Effector memory CD4-positive, alpha-beta T cell (primary cell): ENCODE results near the gene NOLC1.
"Not testable (repeated sequence)": the region's sequence is repeated elsewhere in the genome, so short reads cannot be mapped to it uniquely, and the experiment has no call there.

ENCODE experiments used
- DNase-seq, 3 donors: peaks; one replicate each; pipeline ENCODE4 v3.0.0-alpha.2; 2020
- H3K27ac ChIP-seq: 2 replicates; pipeline ENCODE4 v1.7.0; 2013; ENCODE audit warnings: mild to moderate bottlenecking, low read length, moderate library complexity; ENCODE audit not compliant: insufficient read depth, poor library complexity, severe bottlenecking
- H3K27me3 ChIP-seq: replicated peaks from 2 replicates; pipeline ENCODE4 v1.7.0; 2013; ENCODE audit warnings: mild to moderate bottlenecking, low read length; ENCODE audit not compliant: insufficient read depth, control insufficient read depth, poor library complexity, severe bottlenecking
- H3K36me3 ChIP-seq: 2 replicates; pipeline ENCODE4 v1.7.0; 2013; ENCODE audit warnings: mild to moderate bottlenecking, low read length, moderate library complexity; ENCODE audit not compliant: control insufficient read depth, insufficient read depth
- H3K4me1 ChIP-seq: 2 replicates; pipeline ENCODE4 v1.7.0; 2013; ENCODE audit warnings: low read length, mild to moderate bottlenecking; ENCODE audit not compliant: control insufficient read depth, insufficient read depth, poor library complexity, severe bottlenecking
- H3K4me3 ChIP-seq: 2 replicates; pipeline ENCODE4 v1.7.0; 2013; ENCODE audit warnings: low read length, low read depth, mild to moderate bottlenecking; ENCODE audit not compliant: insufficient read depth, poor library complexity, severe bottlenecking
- H3K9me3 ChIP-seq: 2 replicates; pipeline ENCODE4 v1.7.0; 2013; ENCODE audit warnings: mild to moderate bottlenecking, low read length, moderate library complexity; ENCODE audit not compliant: control insufficient read depth

NOLC1 gene

DNA sequence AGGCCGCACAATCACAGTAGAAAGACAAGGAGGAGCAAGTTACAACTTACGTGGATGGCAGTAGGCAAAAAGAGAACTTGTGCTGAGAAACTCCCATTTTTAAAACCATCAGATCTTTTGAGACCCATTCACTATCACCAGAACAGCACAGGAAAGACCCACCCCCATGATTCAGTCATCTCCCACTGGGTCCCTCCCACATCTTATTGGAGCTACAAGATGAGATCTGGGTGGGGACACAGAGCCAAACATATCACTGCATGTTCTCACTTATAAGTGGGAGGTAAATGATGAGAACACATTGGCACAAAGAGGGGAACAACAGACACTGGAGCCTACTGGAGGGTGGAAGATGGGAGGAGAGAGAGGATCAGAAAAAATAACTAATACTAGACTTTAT, 32.4 kb downstream of the NOLC1 start:
- H3K27me3 ChIP-seq = no peaks in the 10 kb centered on the region
- H3K4me3 ChIP-seq = no peak overlapping the region
- no peak for DNase-seq
- H3K4me1 ChIP-seq = peaks cover 10% of the 10 kb centered on the region
- no peaks in the 10 kb centered on the region for H3K9me3 ChIP-seq
- no peak overlapping the region for H3K27ac ChIP-seq
- H3K36me3 ChIP-seq = no peaks in the 10 kb centered on the region

DNA sequence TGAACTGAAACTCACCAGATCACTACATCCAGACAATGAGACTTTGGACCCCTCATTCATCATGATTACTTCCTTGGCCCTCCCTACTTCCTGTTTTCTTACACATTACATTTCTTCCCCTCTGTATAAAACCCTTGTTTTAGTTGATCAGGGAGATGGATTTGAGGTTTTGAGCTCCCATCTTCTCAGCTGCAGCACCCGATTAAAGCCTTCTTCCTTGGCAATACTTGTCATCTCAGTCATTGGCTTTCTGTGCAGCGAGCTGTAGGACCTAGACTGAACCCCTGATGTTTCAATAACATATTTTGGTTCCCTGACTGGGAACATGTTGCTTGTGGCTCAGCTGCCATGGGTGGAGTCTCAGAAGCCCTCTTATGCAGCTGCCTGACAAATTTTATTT, 33.1 kb downstream of the NOLC1 start:
- H3K27ac ChIP-seq = no peak overlapping the region
- no peak overlapping the region for H3K4me3 ChIP-seq
- DNase-seq = no peak
- H3K36me3 ChIP-seq = no peaks in the 10 kb centered on the region
- H3K9me3 ChIP-seq = no peaks in the 10 kb centered on the region
- H3K27me3 ChIP-seq = no peaks in the 10 kb centered on the region
- H3K4me1 ChIP-seq = peaks cover 10% of the 10 kb centered on the region

DNA sequence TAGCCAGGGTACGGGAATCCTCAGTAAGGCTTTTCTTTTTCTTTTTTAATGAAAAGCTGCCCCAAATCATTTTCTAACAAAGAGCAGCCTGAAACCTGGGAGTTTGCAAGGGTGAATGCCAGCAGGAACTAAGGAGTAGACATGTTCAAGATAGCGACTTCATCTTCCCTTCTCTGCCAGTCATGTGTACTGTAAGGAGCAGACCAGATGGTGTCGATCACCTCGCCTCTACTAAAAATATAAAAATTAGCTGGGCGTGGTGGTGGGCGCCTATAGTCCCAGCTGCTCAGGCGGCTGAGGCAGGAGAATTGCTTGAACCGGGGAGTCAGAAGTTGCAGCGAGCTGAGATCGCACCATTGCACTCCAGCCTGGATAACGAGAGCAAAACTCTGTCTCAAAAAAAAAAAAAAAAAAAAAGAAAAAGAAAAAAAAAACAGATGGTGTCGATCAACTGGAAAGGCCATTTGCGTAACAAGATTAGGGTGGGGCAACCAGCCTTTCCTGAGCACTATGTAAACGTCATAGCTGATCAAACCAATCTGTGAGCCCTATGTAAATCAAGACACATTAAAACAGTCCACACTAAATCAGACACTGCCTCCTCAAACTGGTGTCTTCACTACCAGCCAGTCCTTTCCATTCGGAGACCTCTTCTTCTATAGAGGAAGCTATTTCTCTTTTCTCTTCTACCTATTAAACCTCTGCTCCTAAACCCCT, 33.8 kb downstream of the NOLC1 start:
- Histone ChIP-seq H3K36me3 (no peaks in the 10 kb centered on the region), H3K4me3 (no peak overlapping the region), H3K4me1 (peaks cover 10% of the 10 kb centered on the region), H3K27ac (no peak overlapping the region), H3K9me3 (no peaks in the 10 kb centered on the region), H3K27me3 (no peaks in the 10 kb centered on the region)
- no peak for DNase-seq

DNA sequence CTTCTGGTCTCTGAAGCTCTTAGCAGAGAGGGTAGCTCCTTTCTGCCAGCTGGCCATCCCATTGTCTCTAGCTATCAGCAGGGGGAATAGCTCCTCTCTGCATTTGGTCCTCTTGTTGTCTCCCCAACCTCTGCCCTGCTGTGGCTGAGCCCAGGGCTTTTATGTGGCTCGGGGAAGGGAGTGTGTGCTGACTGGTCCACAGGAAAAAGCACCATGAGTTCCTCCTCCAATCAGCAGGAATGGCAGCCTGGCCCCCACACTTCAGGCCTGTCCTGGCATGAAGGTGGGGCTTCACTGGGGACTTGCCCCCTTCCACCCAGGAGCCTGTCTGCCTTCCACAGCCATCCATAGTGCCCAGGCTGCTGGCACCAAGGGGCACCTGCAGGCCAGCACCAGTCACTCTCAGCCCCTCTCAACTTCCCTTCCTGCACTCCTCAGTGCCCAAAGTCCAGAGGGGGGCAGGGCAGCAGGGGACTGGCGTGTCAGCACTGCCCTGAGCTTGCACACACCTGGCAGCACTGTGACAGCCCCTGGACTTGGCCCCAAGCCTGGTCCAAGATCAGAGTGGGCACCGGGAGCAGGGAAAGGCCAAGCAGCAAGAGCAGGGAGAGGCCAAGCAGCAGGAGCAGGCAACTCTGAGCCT, 36.2 kb downstream of the NOLC1 start:
- DNase-seq = no peak
- peaks cover 10% of the 10 kb centered on the region for H3K4me1 ChIP-seq
- H3K36me3 ChIP-seq = no peaks in the 10 kb centered on the region
- no peaks in the 10 kb centered on the region for H3K9me3 ChIP-seq
- no peak overlapping the region for H3K4me3 ChIP-seq
- H3K27me3 ChIP-seq = no peaks in the 10 kb centered on the region
- H3K27ac ChIP-seq = no peak overlapping the region

DNA sequence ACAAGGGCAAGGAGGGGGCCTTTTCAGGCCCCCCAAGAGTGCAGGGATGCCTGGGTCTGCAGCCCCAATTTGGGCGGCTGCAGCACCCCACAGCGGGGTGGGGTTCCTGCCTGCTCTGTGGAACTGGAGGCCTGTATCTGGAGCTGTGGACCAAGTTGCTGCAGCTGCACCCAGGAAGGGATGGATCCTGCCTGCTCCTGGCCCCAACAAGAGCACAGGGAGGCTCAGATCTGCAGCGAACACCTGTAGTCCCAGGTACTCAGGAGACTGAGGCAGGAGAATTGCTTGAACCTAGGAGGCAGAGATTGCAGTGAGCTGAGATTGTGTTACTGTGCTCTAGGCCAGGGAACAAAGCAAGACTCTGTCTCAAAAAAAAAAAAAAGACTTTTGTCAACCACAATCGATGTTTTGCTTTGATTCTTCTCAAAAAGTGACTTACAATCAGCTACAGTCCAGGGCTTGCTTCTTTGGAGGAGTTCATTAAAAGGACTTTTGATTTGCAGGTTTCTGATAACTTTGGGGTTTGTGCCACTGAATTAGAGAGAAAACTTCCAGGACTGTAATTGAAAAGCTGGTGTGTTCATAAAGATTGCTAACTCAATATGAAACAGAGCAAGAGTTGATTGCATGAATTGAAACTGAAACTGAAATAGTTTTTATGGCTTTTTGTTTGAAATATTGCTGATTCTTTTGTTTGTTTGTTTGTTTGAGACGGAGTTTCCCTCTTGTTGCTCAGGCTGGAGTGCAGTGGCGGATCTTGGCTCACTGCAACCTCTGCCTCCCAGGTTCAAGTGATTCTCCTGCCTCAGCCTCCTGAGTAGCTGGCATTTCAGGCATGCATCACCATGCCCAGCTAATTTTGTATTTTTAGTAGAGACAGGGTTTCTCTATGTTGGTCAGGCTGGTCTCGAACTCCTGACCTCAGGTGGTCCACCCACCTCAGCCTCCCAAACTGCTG, 37.0 kb downstream of the NOLC1 start:
- H3K27ac ChIP-seq = peak overlapping the region; percentile 28
- H3K4me3 ChIP-seq, H3K9me3 ChIP-seq, H3K36me3 ChIP-seq, H3K4me1 ChIP-seq, H3K27me3 ChIP-seq: not testable (repeated sequence)
- peak in 1 of 3 donors; percentile 5 for DNase-seq

DNA sequence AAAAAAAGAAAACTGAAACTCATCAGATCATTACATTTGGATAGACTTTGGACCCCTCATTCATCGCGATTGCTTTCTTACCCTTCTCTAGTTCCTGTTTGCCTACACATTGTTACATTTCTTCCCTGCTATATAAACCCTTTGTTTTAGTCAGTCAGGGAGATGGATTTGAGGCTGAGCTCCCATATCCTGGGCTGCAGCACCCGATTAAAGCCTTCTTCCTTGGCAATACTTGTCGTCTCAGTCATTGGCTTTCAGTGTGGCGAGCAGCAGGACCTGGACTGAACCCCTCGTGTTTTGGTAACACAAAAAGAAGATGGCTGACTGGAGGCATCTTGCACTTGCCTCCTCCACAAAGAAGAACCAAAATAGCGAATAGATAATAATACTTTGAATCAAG, 39.8 kb downstream of the NOLC1 start:
- DNase-seq = no peak
- Histone ChIP-seq H3K27me3 (no peaks in the 10 kb centered on the region), H3K4me1 (peaks cover 10% of the 10 kb centered on the region), H3K9me3 (no peaks in the 10 kb centered on the region), H3K27ac (no peak overlapping the region), H3K36me3 (no peaks in the 10 kb centered on the region), H3K4me3 (no peak overlapping the region)

DNA sequence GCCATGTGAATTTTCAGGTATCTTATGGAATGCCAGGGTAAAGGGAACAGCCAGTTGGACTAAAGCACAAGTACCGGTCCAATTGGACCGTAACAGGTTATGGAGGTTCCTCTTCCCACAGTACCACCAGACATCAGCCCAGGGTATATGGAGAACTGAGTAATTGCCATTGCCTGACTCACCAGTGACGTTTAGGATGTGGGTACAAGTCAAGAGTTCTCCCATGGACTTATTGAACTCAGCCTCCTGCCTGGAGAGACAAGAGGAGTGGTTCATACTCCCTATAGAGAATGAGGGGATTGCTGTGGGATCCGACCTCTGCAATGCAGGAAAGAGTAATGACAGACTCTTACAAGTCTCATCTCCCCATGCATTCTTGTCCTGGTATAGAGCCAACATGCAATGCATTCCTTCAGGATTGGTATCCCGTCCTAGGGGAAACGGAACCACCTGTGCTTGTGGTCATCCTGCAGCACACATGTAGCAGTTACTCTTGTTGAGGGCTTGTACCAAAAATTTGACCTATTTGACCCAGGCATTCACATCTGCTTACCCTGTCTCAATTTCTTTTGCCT, 43.2 kb downstream of the NOLC1 start:
- H3K4me1 ChIP-seq = no peaks in the 10 kb centered on the region
- H3K27me3 ChIP-seq = no peaks in the 10 kb centered on the region
- no peak for DNase-seq
- no peaks in the 10 kb centered on the region for H3K36me3 ChIP-seq
- H3K9me3 ChIP-seq = no peaks in the 10 kb centered on the region
- H3K4me3 ChIP-seq = no peak overlapping the region
- no peak overlapping the region for H3K27ac ChIP-seq

DNA sequence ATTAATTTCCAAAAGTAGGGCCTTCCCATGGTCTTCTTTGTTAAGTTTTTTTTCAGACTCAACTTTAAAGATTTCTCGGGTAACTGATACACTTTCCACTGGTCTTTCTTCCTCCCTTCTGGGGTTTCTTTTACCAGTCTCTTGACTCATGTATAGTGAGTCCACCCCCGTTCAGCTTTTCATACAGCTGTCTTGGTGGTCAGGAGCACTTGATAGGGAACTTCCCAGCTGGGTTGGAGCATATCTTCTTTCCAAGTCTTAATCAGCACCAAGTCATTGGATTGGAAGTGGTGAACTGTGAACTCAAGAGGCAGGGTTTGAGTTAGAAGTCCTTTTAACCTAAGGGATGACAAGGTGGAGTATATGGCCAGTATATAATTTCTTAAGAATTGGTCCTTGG, 44.7 kb downstream of the NOLC1 start:
- no peak for DNase-seq
- Histone ChIP-seq H3K36me3 (no peaks in the 10 kb centered on the region), H3K27me3 (no peaks in the 10 kb centered on the region), H3K4me3 (no peak overlapping the region), H3K27ac (no peak overlapping the region), H3K4me1 (no peaks in the 10 kb centered on the region), H3K9me3 (no peaks in the 10 kb centered on the region)

DNA sequence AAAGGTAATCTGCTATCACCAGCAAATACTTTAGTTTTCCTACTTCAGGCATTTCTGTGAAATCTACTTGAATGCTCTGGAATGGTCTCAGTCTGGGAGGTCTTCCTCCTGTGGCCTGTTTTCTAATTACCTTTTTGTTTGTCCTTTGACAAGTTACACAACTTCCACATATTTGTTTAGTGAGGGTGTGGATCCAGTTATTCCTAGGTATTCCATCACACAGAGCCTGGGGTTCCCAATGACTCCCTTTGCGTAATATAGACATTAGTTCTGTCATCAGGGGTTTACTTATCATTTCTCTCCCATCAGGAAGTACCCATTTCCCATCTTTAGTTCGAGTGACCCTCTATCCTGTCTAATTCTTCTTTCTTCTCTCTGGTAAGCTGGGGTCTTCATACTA, 45.8 kb downstream of the NOLC1 start:
- H3K9me3 ChIP-seq = peaks cover under 1% of the 10 kb centered on the region
- no peak overlapping the region for H3K4me3 ChIP-seq
- H3K27ac ChIP-seq = no peak overlapping the region
- H3K27me3 ChIP-seq = no peaks in the 10 kb centered on the region
- no peak for DNase-seq
- H3K4me1 ChIP-seq = no peaks in the 10 kb centered on the region
- H3K36me3 ChIP-seq = no peaks in the 10 kb centered on the region
